ENCODE measurements around the gene REC8.

- TF ChIP-seq, protein P1, sequence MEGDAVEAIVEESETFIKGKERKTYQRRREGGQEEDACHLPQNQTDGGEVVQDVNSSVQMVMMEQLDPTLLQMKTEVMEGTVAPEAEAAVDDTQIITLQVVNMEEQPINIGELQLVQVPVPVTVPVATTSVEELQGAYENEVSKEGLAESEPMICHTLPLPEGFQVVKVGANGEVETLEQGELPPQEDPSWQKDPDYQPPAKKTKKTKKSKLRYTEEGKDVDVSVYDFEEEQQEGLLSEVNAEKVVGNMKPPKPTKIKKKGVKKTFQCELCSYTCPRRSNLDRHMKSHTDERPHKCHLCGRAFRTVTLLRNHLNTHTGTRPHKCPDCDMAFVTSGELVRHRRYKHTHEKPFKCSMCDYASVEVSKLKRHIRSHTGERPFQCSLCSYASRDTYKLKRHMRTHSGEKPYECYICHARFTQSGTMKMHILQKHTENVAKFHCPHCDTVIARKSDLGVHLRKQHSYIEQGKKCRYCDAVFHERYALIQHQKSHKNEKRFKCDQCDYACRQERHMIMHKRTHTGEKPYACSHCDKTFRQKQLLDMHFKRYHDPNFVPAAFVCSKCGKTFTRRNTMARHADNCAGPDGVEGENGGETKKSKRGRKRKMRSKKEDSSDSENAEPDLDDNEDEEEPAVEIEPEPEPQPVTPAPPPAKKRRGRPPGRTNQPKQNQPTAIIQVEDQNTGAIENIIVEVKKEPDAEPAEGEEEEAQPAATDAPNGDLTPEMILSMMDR (IDR thresholded peaks at IDR 0.05): no peak
- no peak for TF ChIP-seq POLR2A (IDR thresholded peaks at IDR 0.05)
These were observed 5.4 kb downstream of the REC8 start for GRCh38 chr14:24177041-24177825.

All from heart left ventricle (tissue), 13 donors.